ENCODE results near the gene NFIX.

NFIX gene

GRCh38 chr19:13004273-13004672 lies 9.0 kb downstream of the NFIX start:
- Histone ChIP-seq H3K79me2 (ENCODE audit: low read length) (no peaks in the 10 kb centered on the region), H2AFZ (ENCODE audit: low read depth, low read length) (no peak overlapping the region), H3K4me2 (ENCODE audit: low read length) (no peak overlapping the region), H3K4me3 (ENCODE audit: low read length) (no peak overlapping the region), H3K36me3 (replicated peaks; ENCODE audit: low read depth, low read length) (no peaks in the 10 kb centered on the region), H3K9ac (ENCODE audit: low read length) (no peak overlapping the region), H3K27ac (ENCODE audit: low read length) (no peak overlapping the region), H3K9me3 (ENCODE audit: insufficient read depth, low read length) (no peaks in the 10 kb centered on the region), H3K27me3 (ENCODE audit: low read depth, low read length) (no peaks in the 10 kb centered on the region), H3K4me1 (ENCODE audit: low read length) (no peaks in the 10 kb centered on the region), H4K20me1 (ENCODE audit: insufficient read depth, low read length) (no peaks in the 10 kb centered on the region)
- TF ChIP-seq CTCF (IDR thresholded peaks at IDR 0.05; ENCODE audit: low read depth, low read length) = no peak
- no peak for TF ChIP-seq EZH2phosphoT487 (IDR thresholded peaks at IDR 0.05; ENCODE audit: low read depth)

GRCh38 chr19:13005253-13005652 lies 10.0 kb downstream of the NFIX start:
- no peak overlapping the region for H3K9ac ChIP-seq (ENCODE audit: low read length)
- H4K20me1 ChIP-seq (ENCODE audit: insufficient read depth, low read length) = no peaks in the 10 kb centered on the region
- H3K36me3 ChIP-seq (replicated peaks; ENCODE audit: low read depth, low read length) = no peaks in the 10 kb centered on the region
- H3K4me1 ChIP-seq (ENCODE audit: low read length) = no peaks in the 10 kb centered on the region
- no peak overlapping the region for H3K4me2 ChIP-seq (ENCODE audit: low read length)
- H3K4me3 ChIP-seq (ENCODE audit: low read length) = no peak overlapping the region
- H2AFZ ChIP-seq (ENCODE audit: low read depth, low read length) = no peak overlapping the region
- TF ChIP-seq CTCF (IDR thresholded peaks at IDR 0.05; ENCODE audit: low read depth, low read length) (no peak), EZH2phosphoT487 (IDR thresholded peaks at IDR 0.05; ENCODE audit: low read depth) (no peak)
- no peaks in the 10 kb centered on the region for H3K27me3 ChIP-seq (ENCODE audit: low read depth, low read length)
- H3K9me3 ChIP-seq (ENCODE audit: insufficient read depth, low read length) = no peaks in the 10 kb centered on the region
- no peak overlapping the region for H3K27ac ChIP-seq (ENCODE audit: low read length)
- H3K79me2 ChIP-seq (ENCODE audit: low read length) = no peaks in the 10 kb centered on the region

- no peaks in the 10 kb centered on the region for H3K4me1 ChIP-seq (ENCODE audit: low read length)
- H3K36me3 ChIP-seq (replicated peaks; ENCODE audit: low read depth, low read length) = no peaks in the 10 kb centered on the region
- H3K9ac ChIP-seq (ENCODE audit: low read length) = no peak overlapping the region
- H3K79me2 ChIP-seq (ENCODE audit: low read length) = no peaks in the 10 kb centered on the region
- no peak overlapping the region for H2AFZ ChIP-seq (ENCODE audit: low read depth, low read length)
- TF ChIP-seq CTCF (IDR thresholded peaks at IDR 0.05; ENCODE audit: low read depth, low read length) (no peak), EZH2phosphoT487 (IDR thresholded peaks at IDR 0.05; ENCODE audit: low read depth) (no peak)
- H3K4me2 ChIP-seq (ENCODE audit: low read length) = no peak overlapping the region
- no peak overlapping the region for H3K27ac ChIP-seq (ENCODE audit: low read length)
- no peaks in the 10 kb centered on the region for H3K27me3 ChIP-seq (ENCODE audit: low read depth, low read length)
- no peaks in the 10 kb centered on the region for H3K9me3 ChIP-seq (ENCODE audit: insufficient read depth, low read length)
- no peak overlapping the region for H3K4me3 ChIP-seq (ENCODE audit: low read length)
- H4K20me1 ChIP-seq (ENCODE audit: insufficient read depth, low read length) = no peaks in the 10 kb centered on the region
Observed at GRCh38 chr19:13005861-13006370, 10.6 kb downstream of the NFIX start.

- H4K20me1 ChIP-seq (ENCODE audit: insufficient read depth, low read length) = no peaks in the 10 kb centered on the region
- H3K36me3 ChIP-seq (replicated peaks; ENCODE audit: low read depth, low read length) = no peaks in the 10 kb centered on the region
- H3K9ac ChIP-seq (ENCODE audit: low read length) = no peak overlapping the region
- H3K79me2 ChIP-seq (ENCODE audit: low read length) = no peaks in the 10 kb centered on the region
- no peaks in the 10 kb centered on the region for H3K4me1 ChIP-seq (ENCODE audit: low read length)
- no peak overlapping the region for H3K4me3 ChIP-seq (ENCODE audit: low read length)
- no peaks in the 10 kb centered on the region for H3K27me3 ChIP-seq (ENCODE audit: low read depth, low read length)
- H3K4me2 ChIP-seq (ENCODE audit: low read length) = no peak overlapping the region
- no peak overlapping the region for H2AFZ ChIP-seq (ENCODE audit: low read depth, low read length)
- H3K27ac ChIP-seq (ENCODE audit: low read length) = no peak overlapping the region
- TF ChIP-seq EZH2phosphoT487 (IDR thresholded peaks at IDR 0.05; ENCODE audit: low read depth) (no peak), CTCF (IDR thresholded peaks at IDR 0.05; ENCODE audit: low read depth, low read length) (no peak)
- H3K9me3 ChIP-seq (ENCODE audit: insufficient read depth, low read length) = no peaks in the 10 kb centered on the region
Observed at GRCh38 chr19:13006431-13007281, 11.4 kb downstream of the NFIX start.

Data from OCI-LY3 (cell line).